Measurements from ENCODE around the gene COBLL1.

DNA sequence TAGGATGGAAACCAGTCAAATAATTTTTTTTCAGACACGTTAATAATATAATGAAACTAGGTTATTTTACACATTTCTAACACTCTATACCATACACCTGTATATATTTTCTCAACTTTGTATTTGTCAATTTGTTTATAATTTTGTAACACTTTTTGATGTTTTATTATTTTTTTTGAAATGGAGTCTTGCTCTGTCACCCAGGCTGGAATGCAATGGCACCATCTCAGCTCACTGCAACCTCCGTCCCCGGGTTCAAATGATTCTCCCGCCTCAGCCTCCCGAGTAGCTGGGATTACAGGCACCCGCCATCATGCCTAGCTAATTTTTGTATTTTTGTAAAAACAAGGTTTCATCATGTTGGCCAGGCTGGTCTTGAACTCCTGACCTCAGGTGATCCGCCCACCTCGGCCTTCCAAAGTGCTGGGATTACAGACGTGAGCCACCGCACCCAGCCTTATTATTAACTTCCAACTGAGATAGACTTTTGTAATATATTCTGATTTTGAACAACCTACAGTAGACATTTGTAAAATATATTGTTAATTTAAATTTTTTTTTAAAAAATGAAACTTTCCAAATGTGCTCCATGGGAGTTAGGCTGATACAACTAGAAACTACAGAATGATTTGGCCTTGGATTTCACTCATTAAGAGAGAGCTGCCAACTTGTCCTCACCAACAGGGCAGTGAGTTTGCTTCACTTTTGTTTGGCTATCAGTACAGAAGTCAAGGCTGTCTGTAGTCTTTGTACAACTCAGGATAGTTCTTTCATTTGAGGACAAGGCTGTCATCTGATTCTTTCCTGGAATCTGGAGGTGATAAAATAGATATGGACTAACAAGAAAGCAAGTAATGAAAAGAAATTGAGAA lies 33.9 kb upstream of the COBLL1 start:
- TF ChIP-seq, protein P1, sequence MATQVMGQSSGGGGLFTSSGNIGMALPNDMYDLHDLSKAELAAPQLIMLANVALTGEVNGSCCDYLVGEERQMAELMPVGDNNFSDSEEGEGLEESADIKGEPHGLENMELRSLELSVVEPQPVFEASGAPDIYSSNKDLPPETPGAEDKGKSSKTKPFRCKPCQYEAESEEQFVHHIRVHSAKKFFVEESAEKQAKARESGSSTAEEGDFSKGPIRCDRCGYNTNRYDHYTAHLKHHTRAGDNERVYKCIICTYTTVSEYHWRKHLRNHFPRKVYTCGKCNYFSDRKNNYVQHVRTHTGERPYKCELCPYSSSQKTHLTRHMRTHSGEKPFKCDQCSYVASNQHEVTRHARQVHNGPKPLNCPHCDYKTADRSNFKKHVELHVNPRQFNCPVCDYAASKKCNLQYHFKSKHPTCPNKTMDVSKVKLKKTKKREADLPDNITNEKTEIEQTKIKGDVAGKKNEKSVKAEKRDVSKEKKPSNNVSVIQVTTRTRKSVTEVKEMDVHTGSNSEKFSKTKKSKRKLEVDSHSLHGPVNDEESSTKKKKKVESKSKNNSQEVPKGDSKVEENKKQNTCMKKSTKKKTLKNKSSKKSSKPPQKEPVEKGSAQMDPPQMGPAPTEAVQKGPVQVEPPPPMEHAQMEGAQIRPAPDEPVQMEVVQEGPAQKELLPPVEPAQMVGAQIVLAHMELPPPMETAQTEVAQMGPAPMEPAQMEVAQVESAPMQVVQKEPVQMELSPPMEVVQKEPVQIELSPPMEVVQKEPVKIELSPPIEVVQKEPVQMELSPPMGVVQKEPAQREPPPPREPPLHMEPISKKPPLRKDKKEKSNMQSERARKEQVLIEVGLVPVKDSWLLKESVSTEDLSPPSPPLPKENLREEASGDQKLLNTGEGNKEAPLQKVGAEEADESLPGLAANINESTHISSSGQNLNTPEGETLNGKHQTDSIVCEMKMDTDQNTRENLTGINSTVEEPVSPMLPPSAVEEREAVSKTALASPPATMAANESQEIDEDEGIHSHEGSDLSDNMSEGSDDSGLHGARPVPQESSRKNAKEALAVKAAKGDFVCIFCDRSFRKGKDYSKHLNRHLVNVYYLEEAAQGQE (IDR thresholded peaks at IDR 0.05; ENCODE audit: low read depth) = no peak
- TF ChIP-seq EGR1 (IDR thresholded peaks at IDR 0.05) (no peak), EP300 (IDR thresholded peaks at IDR 0.05; ENCODE audit: borderline replicate concordance) (no peak), YY1 (IDR thresholded peaks at IDR 0.05; ENCODE audit: low read depth) (no peak), CREB1 (IDR thresholded peaks at IDR 0.05; ENCODE audit: low read depth) (no peak), NFIC (IDR thresholded peaks at IDR 0.05) (no peak), TAF1 (IDR thresholded peaks at IDR 0.05; ENCODE audit: low read depth) (no peak), RAD21 (IDR thresholded peaks at IDR 0.05; ENCODE audit: low read depth) (no peak)

Measured in Ishikawa (cell line).